Measurements from ENCODE around the gene SEMA3E.
"Not testable (repeated sequence)": the region's sequence is repeated elsewhere in the genome, so short reads cannot be mapped to it uniquely, and the experiment has no call there.

Gene SEMA3E

GRCh38 chr7:83484826-83485225, 164.1 kb downstream of the SEMA3E start:
- DNase-seq = no peak

GRCh38 chr7:83484266-83484665, 164.7 kb downstream of the SEMA3E start:
- no peak for DNase-seq

GRCh38 chr7:83478616-83479015, 170.3 kb downstream of the SEMA3E start:
- no peak for DNase-seq

GRCh38 chr7:83476511-83477050, 172.4 kb downstream of the SEMA3E start:
- DNase-seq = no peak

GRCh38 chr7:83475420-83475819, 173.5 kb downstream of the SEMA3E start:
- no peak for DNase-seq

GRCh38 chr7:83472376-83472775, 176.6 kb downstream of the SEMA3E start:
- no peak for DNase-seq

- DNase-seq = no peak
Measured at GRCh38 chr7:83469491-83469890, 179.4 kb downstream of the SEMA3E start.

GRCh38 chr7:83469076-83469475, 179.9 kb downstream of the SEMA3E start:
- peak; percentile 83 for DNase-seq

- DNase-seq = peak; percentile 99
Measured at GRCh38 chr7:83468251-83468739, 180.6 kb downstream of the SEMA3E start.

- DNase-seq = no peak
Measured at GRCh38 chr7:83467493-83467892, 181.4 kb downstream of the SEMA3E start.

GRCh38 chr7:83466956-83467355, 182.0 kb downstream of the SEMA3E start:
- no peak for DNase-seq

GRCh38 chr7:83466187-83466923, 182.6 kb downstream of the SEMA3E start:
- no peak for DNase-seq

- DNase-seq = no peak
Measured at GRCh38 chr7:83465643-83466042, 183.3 kb downstream of the SEMA3E start.

- DNase-seq = not testable (repeated sequence)
Measured at GRCh38 chr7:83461820-83462219, 187.1 kb downstream of the SEMA3E start.

GRCh38 chr7:83459930-83460653, 188.8 kb downstream of the SEMA3E start:
- not testable (repeated sequence) for DNase-seq

GRCh38 chr7:83459101-83459929, 189.6 kb downstream of the SEMA3E start:
- not testable (repeated sequence) for DNase-seq

GRCh38 chr7:83457022-83457892, 191.7 kb downstream of the SEMA3E start:
- peak; percentile 15 for DNase-seq

GRCh38 chr7:83456413-83456812, 192.5 kb downstream of the SEMA3E start:
- DNase-seq = no peak

- no peak for DNase-seq
Measured at GRCh38 chr7:83455612-83456011, 193.3 kb downstream of the SEMA3E start.

- DNase-seq = no peak
Measured at GRCh38 chr7:83452256-83452655, 196.7 kb downstream of the SEMA3E start.

- DNase-seq = no peak
Measured at GRCh38 chr7:83451501-83452045, 197.4 kb downstream of the SEMA3E start.

- DNase-seq = no peak
Measured at GRCh38 chr7:83449781-83450180, 199.2 kb downstream of the SEMA3E start.

Measured in fibroblast of skin of right biceps (primary cell).